Spinal cord (tissue), 10 donors: ENCODE data around the gene TAF5. TPM values are rescaled to one million over a fixed set of nuclear protein-coding genes. Genes with fewer than 3 reads are reported as not detected.

Source experiments
- DNase-seq, 6 donors: peaks; one replicate each; pipeline versions ENCODE4 v3.0.0 to v3.0.0-alpha.2; 2013 to 2015; ENCODE audit warnings: low spot score in 6 of 6, low read depth in 4 of 6
- H3K27ac ChIP-seq: one replicate; pipeline ENCODE4 v1.5.1; 2013; ENCODE audit warnings: low read depth, low read length, control low read depth
- H3K27me3 ChIP-seq: one replicate; pipeline ENCODE4 v1.6.1; 2013; ENCODE audit warnings: low read length; ENCODE audit not compliant: control insufficient read depth, insufficient read depth
- H3K36me3 ChIP-seq: one replicate; pipeline ENCODE4 v1.6.1; 2013; ENCODE audit warnings: low read length; ENCODE audit not compliant: control insufficient read depth, insufficient read depth
- H3K4me1 ChIP-seq: one replicate; pipeline ENCODE4 v1.6.1; 2013; ENCODE audit warnings: low read length; ENCODE audit not compliant: control insufficient read depth, insufficient read depth
- H3K4me3 ChIP-seq: one replicate; pipeline ENCODE4 v1.5.1; 2013; ENCODE audit warnings: low read depth, low read length, control low read depth
- H3K9me3 ChIP-seq: one replicate; pipeline ENCODE4 v1.6.1; 2013; ENCODE audit warnings: low read length; ENCODE audit not compliant: control insufficient read depth, insufficient read depth
- WGBS: methylation state at CpG from one replicate; pipeline ENCODE4 v1.1.5; 2013; ENCODE audit warnings: missing lambda C conversion rate; ENCODE audit not compliant: insufficient coverage; 5-methylcytosine and 5-hydroxymethylcytosine counted together
- polyA plus RNA-seq, 2 donors: library from polyadenylated mRNA; unstranded; fragments of 120-200 nt; gene quantifications; one replicate each; pipeline ENCODE4 v1.2.1, GENCODE V29; 2013; ENCODE audit not compliant: insufficient read length in 2 of 2
- total RNA-seq, 2 donors: library from RNA; depleted of rRNA in 1 of 2; stranded (reverse); fragments of 120-200 nt in 1 of 2; fragments of >200 nt in 1 of 2; gene quantifications; one replicate each; pipeline versions ENCODE4 v1.2.3 to v1.2.4, GENCODE V29; 2013 to 2014
- donor health status: healthy.

TAF5 gene
- total and polyA plus RNA-seq, 4 donors = 6.0 to 7.3 (median 6.5) TPM

DNA sequence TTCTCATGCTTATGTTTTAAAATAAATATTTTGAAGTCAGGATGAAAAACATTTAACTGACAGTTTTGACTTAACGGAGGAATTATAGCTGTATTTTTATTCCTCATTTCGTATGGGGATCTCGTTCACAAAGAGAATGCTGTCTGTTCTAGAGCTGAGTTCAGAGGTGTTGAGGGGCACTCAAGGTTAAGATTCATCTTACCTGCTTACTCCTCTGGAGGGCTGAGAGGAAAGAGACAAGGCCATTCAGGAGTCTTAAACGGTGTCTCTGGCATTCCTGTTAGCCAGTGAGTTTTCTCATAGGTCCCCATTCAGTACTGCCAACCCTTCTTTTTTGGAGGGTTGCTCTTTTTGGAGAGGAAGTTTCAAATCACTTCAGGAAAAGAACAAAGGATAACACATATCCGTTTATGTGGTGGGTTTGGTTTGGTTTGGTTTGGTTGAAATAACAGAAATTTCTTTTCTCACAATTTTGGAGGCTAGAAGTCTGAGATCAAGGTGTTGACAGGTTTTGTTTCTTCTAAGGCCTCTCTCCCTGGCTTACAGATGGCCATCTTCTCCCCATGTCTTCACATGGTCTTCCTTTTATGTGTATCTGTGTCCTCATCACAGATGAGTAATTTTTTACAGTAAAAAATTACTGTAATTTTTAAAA lies 61.3 kb downstream of the TAF5 start:
- Histone ChIP-seq H3K4me1 (no peaks in the 10 kb centered on the region), H3K9me3 (no peaks in the 10 kb centered on the region), H3K36me3 (peaks cover 51% of the 10 kb centered on the region), H3K27me3 (no peaks in the 10 kb centered on the region), H3K27ac (no peak overlapping the region), H3K4me3 (no peak overlapping the region)
- WGBS = no CpG with 5 or more reads among the region's 5 CpGs
- no peak for DNase-seq

DNA sequence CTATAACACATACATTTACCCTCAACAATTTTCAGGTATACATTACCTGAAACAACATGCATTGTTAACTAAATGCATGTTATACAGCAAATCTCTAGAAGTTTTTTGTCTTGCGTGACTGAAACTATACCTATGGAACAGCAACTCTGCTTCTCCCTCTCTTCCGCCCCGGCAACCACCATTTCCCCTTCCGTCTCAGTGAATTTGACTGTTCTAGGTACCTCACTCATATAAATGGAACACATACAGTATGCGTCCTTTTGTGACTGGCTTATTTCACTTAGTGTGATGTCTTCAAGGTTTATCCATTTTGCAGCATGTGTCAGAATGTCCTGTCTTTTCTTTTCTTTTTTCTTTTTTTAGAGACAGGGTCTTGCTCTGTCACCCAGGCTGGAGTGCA lies 61.9 kb downstream of the TAF5 start:
- Histone ChIP-seq H3K4me3 (no peak overlapping the region), H3K4me1 (no peaks in the 10 kb centered on the region), H3K36me3 (peaks cover 52% of the 10 kb centered on the region), H3K27ac (no peak overlapping the region), H3K9me3 (no peaks in the 10 kb centered on the region), H3K27me3 (no peaks in the 10 kb centered on the region)
- 100% methylated on average over 3 of the region's 5 CpGs for WGBS
- DNase-seq = no peak

DNA sequence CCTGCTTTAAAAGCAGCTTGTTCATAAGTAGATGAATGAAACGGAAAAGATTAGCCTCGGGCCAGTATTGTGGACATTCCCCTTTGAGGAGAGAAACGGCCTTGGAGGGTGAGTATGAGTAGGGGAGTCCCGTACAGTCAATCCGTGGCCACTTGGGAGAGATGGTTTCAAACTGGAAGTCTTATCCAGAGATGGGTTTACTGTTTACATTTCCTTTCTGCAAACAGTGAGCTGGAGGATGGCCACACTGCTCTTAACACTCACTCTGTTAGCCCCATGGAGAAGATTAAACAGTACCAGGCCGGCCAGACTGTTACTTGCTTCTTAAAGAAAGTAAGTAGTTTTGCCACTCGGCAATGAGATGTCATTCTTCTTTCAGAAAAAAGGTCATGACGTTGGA lies 64.1 kb downstream of the TAF5 start:
- Histone ChIP-seq H3K27ac (no peak overlapping the region), H3K27me3 (no peaks in the 10 kb centered on the region), H3K4me3 (no peak overlapping the region), H3K9me3 (no peaks in the 10 kb centered on the region), H3K36me3 (peaks cover 55% of the 10 kb centered on the region), H3K4me1 (no peaks in the 10 kb centered on the region)
- DNase-seq = no peak
- 95% methylated on average over 8 of the region's 8 CpGs for WGBS

DNA sequence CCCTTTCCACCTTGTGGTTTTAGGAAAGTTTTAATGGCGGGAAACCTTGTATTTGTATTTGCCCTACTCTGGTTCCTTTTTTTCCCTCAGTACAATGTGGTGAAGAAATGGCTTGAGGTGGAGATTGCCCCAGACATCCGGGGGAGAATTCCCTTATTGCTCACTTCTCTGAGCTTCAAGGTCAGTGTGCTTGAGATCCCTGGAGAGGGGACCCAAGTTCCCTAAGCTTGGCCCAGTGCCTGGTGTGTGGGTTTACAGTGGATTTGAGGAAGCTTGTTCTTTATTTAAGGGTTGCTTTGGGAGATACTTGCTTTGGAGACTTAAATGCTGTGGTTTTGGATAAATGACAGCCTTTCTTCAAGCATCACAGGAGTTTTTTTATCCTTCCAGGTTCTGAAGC lies 66.1 kb downstream of the TAF5 start:
- peaks cover 64% of the 10 kb centered on the region for H3K36me3 ChIP-seq
- H3K9me3 ChIP-seq = no peaks in the 10 kb centered on the region
- no CpG with 5 or more reads among the region's 2 CpGs for WGBS
- no peaks in the 10 kb centered on the region for H3K27me3 ChIP-seq
- no peak for DNase-seq
- H3K4me3 ChIP-seq = no peak overlapping the region
- no peaks in the 10 kb centered on the region for H3K4me1 ChIP-seq
- H3K27ac ChIP-seq = no peak overlapping the region

Other genes with a start within 250 kb of the TAF5 start
- 100 to 1,000 TPM in 1 of 2 donors, 10 to 100 TPM in 1; 89.2 to 118 TPM for gene NT5C2, start 174.7 kb upstream of the TAF5 start, total RNA-seq
- gene NT5C2, start 174.7 kb upstream of the TAF5 start, polyA plus RNA-seq = 10 to 100 TPM; 92.1 to 96.2 TPM
- under 1 TPM in 1 of 2 donors, not detected in 1; 0.11 TPM for gene RPEL1, start 122.1 kb upstream of the TAF5 start, total RNA-seq
- gene RPEL1, start 122.1 kb upstream of the TAF5 start, polyA plus RNA-seq = under 1 TPM in 1 of 2 donors, not detected in 1; 0.32 TPM
- gene INA, start 90.8 kb upstream of the TAF5 start, total RNA-seq = 100 to 1,000 TPM in 1 of 2 donors, 10 to 100 TPM in 1; 55.2 to 117 TPM
- 100 to 1,000 TPM; 322 to 346 TPM for gene INA, start 90.8 kb upstream of the TAF5 start, polyA plus RNA-seq
- 10 to 100 TPM; 11.2 to 11.4 TPM for gene PCGF6, start 16.8 kb upstream of the TAF5 start, total RNA-seq
- gene PCGF6, start 16.8 kb upstream of the TAF5 start, polyA plus RNA-seq = 10 to 100 TPM; 11.3 to 11.8 TPM
- gene ATP5MK, start 28.5 kb downstream of the TAF5 start, total RNA-seq = 100 to 1,000 TPM; 166 to 433 TPM
- gene ATP5MK, start 28.5 kb downstream of the TAF5 start, polyA plus RNA-seq = 100 to 1,000 TPM; 301 to 310 TPM
- gene PDCD11, start 28.6 kb downstream of the TAF5 start, total RNA-seq = 10 to 100 TPM; 20.3 to 26.4 TPM
- gene PDCD11, start 28.6 kb downstream of the TAF5 start, polyA plus RNA-seq = 10 to 100 TPM; 21.8 to 27.3 TPM
- 10 to 100 TPM in 1 of 2 donors, 1 to 10 TPM in 1; 6.2 to 13.5 TPM for gene CALHM2, start 84.4 kb downstream of the TAF5 start, total RNA-seq
- gene CALHM2, start 84.4 kb downstream of the TAF5 start, polyA plus RNA-seq = 10 to 100 TPM in 1 of 2 donors, 1 to 10 TPM in 1; 9.3 to 11.1 TPM
- under 1 TPM; 0.06 to 0.20 TPM for gene CALHM1, start 90.9 kb downstream of the TAF5 start, total RNA-seq
- gene CALHM1, start 90.9 kb downstream of the TAF5 start, polyA plus RNA-seq = under 1 TPM; 0.22 to 0.24 TPM
- not detected for gene CALHM3, start 111.3 kb downstream of the TAF5 start, total RNA-seq
- gene CALHM3, start 111.3 kb downstream of the TAF5 start, polyA plus RNA-seq = under 1 TPM in 1 of 2 donors, not detected in 1; 0.09 TPM
- 10 to 100 TPM in 1 of 2 donors, 1 to 10 TPM in 1; 7.3 to 10.9 TPM for gene NEURL1, start 125.7 kb downstream of the TAF5 start, total RNA-seq
- gene NEURL1, start 125.7 kb downstream of the TAF5 start, polyA plus RNA-seq = 10 to 100 TPM; 25.5 to 34.8 TPM